ENCODE measurements around the gene UTS2. TPM values are rescaled to one million over a fixed set of nuclear protein-coding genes. Genes with fewer than 3 reads are reported as not detected.

UTS2 gene
- total and polyA plus RNA-seq, 2 of the 4 experiments (the other 2 are of a cell fraction): not detected

- H4K91ac ChIP-seq (ENCODE audit: insufficient read depth, low read depth, low read length): no peak overlapping the region
- CTCF ChIA-PET: no interaction called here
- no peak overlapping the region for H3K4me3 ChIP-seq (ENCODE audit: insufficient read depth, low read depth, low read length)
- H3K18ac ChIP-seq (ENCODE audit: low read depth, low read length): no peak overlapping the region
- H3K14ac ChIP-seq (replicated peaks; ENCODE audit: low read depth, low read length): no peak overlapping the region
- no peak overlapping the region for H3K9ac ChIP-seq (ENCODE audit: low read depth, low read length)
- peaks cover 18% of the 10 kb centered on the region for H3K36me3 ChIP-seq (ENCODE audit: control insufficient read depth, insufficient read depth, low read length)
- no peaks in the 10 kb centered on the region for H4K20me1 ChIP-seq (ENCODE audit: insufficient read depth, low read length)
- no peak overlapping the region for H2AFZ ChIP-seq (replicated peaks; ENCODE audit: low read length, poor library complexity)
- H4K5ac ChIP-seq (ENCODE audit: low read depth, low read length): no peak overlapping the region
- no peaks in the 10 kb centered on the region for H3K9me3 ChIP-seq (ENCODE audit: control insufficient read depth, insufficient read depth, low read length)
- in situ Hi-C loops (cut with MboI; ENCODE audit: low sequenced_read_pairs): no loop called here
- no CpG with 5 or more reads among the region's 3 CpGs for WGBS, 2 experiments (ENCODE audit: extremely low coverage in 2 of 2, insufficient read length in 1 of 2)
- no peak overlapping the region for H3K23ac ChIP-seq (ENCODE audit: low read depth, low read length)
- H3K4me1 ChIP-seq (ENCODE audit: control insufficient read depth, insufficient read depth, low read length): no peaks in the 10 kb centered on the region
- H3K4me2 ChIP-seq (ENCODE audit: low read depth, low read length): no peak overlapping the region
- H3K9me1 ChIP-seq (ENCODE audit: insufficient read depth, low read length): no peaks in the 10 kb centered on the region
- H4K8ac ChIP-seq (ENCODE audit: low read depth in 2 of 2, low read length in 2 of 2): no peak overlapping the region
- H3K27ac ChIP-seq (ENCODE audit: insufficient read depth, low read length): no peak overlapping the region
- BruUV-seq (replicated peaks): no TSS peak
- intact Hi-C loops (cut with micrococcal nuclease): no loop called here
- no peak overlapping the region for H3K56ac ChIP-seq (ENCODE audit: extremely low read depth, insufficient read depth, low read length)
- no peak overlapping the region for H2AK5ac ChIP-seq (ENCODE audit: low read depth, low read length)
- no peak overlapping the region for H2BK120ac ChIP-seq (ENCODE audit: low read depth, low read length)
- TF ChIP-seq SMC3 (IDR thresholded peaks at IDR 0.05; ENCODE audit: low read depth, low read length): no peak
- no peak for TF ChIP-seq MAZ (IDR thresholded peaks at IDR 0.05; ENCODE audit: borderline replicate concordance, low read depth, low read length)
- TF ChIP-seq BHLHE40 (IDR thresholded peaks at IDR 0.05; ENCODE audit: low read depth, low read length): no peak
- TF ChIP-seq, protein P1, sequence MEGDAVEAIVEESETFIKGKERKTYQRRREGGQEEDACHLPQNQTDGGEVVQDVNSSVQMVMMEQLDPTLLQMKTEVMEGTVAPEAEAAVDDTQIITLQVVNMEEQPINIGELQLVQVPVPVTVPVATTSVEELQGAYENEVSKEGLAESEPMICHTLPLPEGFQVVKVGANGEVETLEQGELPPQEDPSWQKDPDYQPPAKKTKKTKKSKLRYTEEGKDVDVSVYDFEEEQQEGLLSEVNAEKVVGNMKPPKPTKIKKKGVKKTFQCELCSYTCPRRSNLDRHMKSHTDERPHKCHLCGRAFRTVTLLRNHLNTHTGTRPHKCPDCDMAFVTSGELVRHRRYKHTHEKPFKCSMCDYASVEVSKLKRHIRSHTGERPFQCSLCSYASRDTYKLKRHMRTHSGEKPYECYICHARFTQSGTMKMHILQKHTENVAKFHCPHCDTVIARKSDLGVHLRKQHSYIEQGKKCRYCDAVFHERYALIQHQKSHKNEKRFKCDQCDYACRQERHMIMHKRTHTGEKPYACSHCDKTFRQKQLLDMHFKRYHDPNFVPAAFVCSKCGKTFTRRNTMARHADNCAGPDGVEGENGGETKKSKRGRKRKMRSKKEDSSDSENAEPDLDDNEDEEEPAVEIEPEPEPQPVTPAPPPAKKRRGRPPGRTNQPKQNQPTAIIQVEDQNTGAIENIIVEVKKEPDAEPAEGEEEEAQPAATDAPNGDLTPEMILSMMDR (conservative IDR thresholded peaks at IDR 0.05; ENCODE audit: low read depth, low read length): no peak
- no peak for TF ChIP-seq RCOR1 (IDR thresholded peaks at IDR 0.05; ENCODE audit: insufficient replicate concordance, low read length)
- TF ChIP-seq MXI1 (IDR thresholded peaks at IDR 0.05; ENCODE audit: borderline replicate concordance, low read depth, low read length): no peak
- TF ChIP-seq USF2 (IDR thresholded peaks at IDR 0.05; ENCODE audit: low read depth, low read length): no peak
- TF ChIP-seq NFE2L2 (IDR thresholded peaks at IDR 0.05; ENCODE audit: low read depth, low read length): no peak
- TF ChIP-seq RAD21 (IDR thresholded peaks at IDR 0.05; ENCODE audit: low read length): no peak
- no peak for TF ChIP-seq RFX5 (IDR thresholded peaks at IDR 0.05; ENCODE audit: low read depth, low read length)
- no peaks in the 10 kb centered on the region for H3K27me3 ChIP-seq (ENCODE audit: control insufficient read depth, insufficient read depth, low read length)
- H2BK20ac ChIP-seq (ENCODE audit: low read depth, low read length): no peak overlapping the region
- POLR2A ChIA-PET (ENCODE audit: unreplicated experiment): no interaction called here
- H2AK9ac ChIP-seq (replicated peaks; ENCODE audit: low read depth, low read length, poor library complexity): no peak overlapping the region
- H3K79me1 ChIP-seq (ENCODE audit: low read depth in 1 of 2, low read length in 2 of 2): no peaks in the 10 kb centered on the region
- H2BK5ac ChIP-seq (ENCODE audit: low read depth, low read length, poor library complexity, severe bottlenecking): no peak overlapping the region
- dilution Hi-C loops (cut with HindIII; ENCODE audit: low sequenced_read_pairs, unreplicated experiment): no loop called here
- ATAC-seq (ENCODE audit: low read depth): no peak
- no peak overlapping the region for H3K4ac ChIP-seq (ENCODE audit: low read depth, low read length)
- DNase-seq: no peak
- H2BK15ac ChIP-seq (ENCODE audit: low read depth, low read length): no peak overlapping the region
Measured at GRCh38 chr1:7831458-7831857, 21.4 kb downstream of the UTS2 start.
